ENCODE data around the gene EEF1G.

GRCh38 chr11:62599901-62600300, 26.2 kb upstream of the EEF1G start:
- TF ChIP-seq CTCF (IDR thresholded peaks at IDR 0.05; ENCODE audit: insufficient read depth, low read depth, low read length), result no peak
- TF ChIP-seq EZH2 (IDR thresholded peaks at IDR 0.05; ENCODE audit: insufficient read depth, low read length), result no peak
